Liver (tissue), 9 donors: ENCODE data around the gene CASP10. TPM values are rescaled to one million over a fixed set of nuclear protein-coding genes. Genes with fewer than 3 reads are reported as not detected.

Experiments
- DNase-seq: peaks from one replicate; pipeline ENCODE4 v3.0.0-alpha.2; 2017; ENCODE audit warnings: low spot score
- H3K27ac ChIP-seq, 2 donors: one replicate each; pipeline ENCODE4 v1.7.0; 2013; ENCODE audit warnings: inconsistent platforms in 2 of 2, low read length in 2 of 2, control low read depth in 1 of 2, low read depth in 1 of 2, mild to moderate bottlenecking in 1 of 2
- H3K27me3 ChIP-seq, 4 donors: one replicate each; pipeline versions ENCODE4 v1.6.1 to v1.7.0; 2013; ENCODE audit warnings: low read length in 3 of 4, inconsistent platforms in 1 of 4, mild to moderate bottlenecking in 1 of 4, moderate library complexity in 1 of 4; ENCODE audit not compliant: control insufficient read depth in 4 of 4, insufficient read depth in 4 of 4
- H3K36me3 ChIP-seq, 4 donors: one replicate each; pipeline versions ENCODE4 v1.6.1 to v1.7.0; 2013; ENCODE audit warnings: low read length in 3 of 4, mild to moderate bottlenecking in 3 of 4, low read depth in 1 of 4, moderate library complexity in 1 of 4; ENCODE audit not compliant: control insufficient read depth in 4 of 4, insufficient read depth in 3 of 4
- H3K4me1 ChIP-seq, 4 donors: one replicate each; pipeline versions ENCODE4 v1.6.1 to v1.7.0; 2013; ENCODE audit warnings: low read length in 3 of 4, mild to moderate bottlenecking in 3 of 4, moderate library complexity in 1 of 4; ENCODE audit not compliant: control insufficient read depth in 4 of 4, insufficient read depth in 4 of 4
- H3K4me3 ChIP-seq, 3 donors: one replicate each; pipeline versions ENCODE4 v1.6.1 to v1.7.0; 2013; ENCODE audit warnings: low read length in 3 of 3, control low read depth in 1 of 3, low read depth in 1 of 3, mild to moderate bottlenecking in 1 of 3
- H3K9ac ChIP-seq, 2 donors: one replicate each; pipeline ENCODE4 v1.7.0; 2013; ENCODE audit warnings: low read length in 2 of 2, mild to moderate bottlenecking in 2 of 2, moderate library complexity in 2 of 2, control low read depth in 1 of 2, low read depth in 1 of 2
- H3K9me3 ChIP-seq, 4 donors: one replicate each; pipeline versions ENCODE4 v1.6.1 to v1.7.0; 2013; ENCODE audit warnings: low read length in 3 of 4; ENCODE audit not compliant: control insufficient read depth in 4 of 4
- EGR1 ChIP-seq, 2 donors: IDR thresholded peaks; 2 replicates each; pipeline ENCODE4 v1.6.1; 2016 to 2018; ENCODE audit warnings: antibody characterized with exemption in 2 of 2, low read depth in 2 of 2
- FOXA1 ChIP-seq: IDR thresholded peaks from 2 replicates; pipeline ENCODE4 v1.6.1; 2016; ENCODE audit warnings: antibody characterized with exemption
- FOXA2 ChIP-seq: IDR thresholded peaks from 2 replicates; pipeline ENCODE4 v1.6.1; 2016; ENCODE audit warnings: antibody characterized with exemption
- GABPA ChIP-seq, 2 donors: IDR thresholded peaks in 1 of 2; conservative IDR thresholded peaks in 1 of 2; 2 replicates each; pipeline ENCODE4 v1.6.1; 2016; ENCODE audit warnings: antibody characterized with exemption in 2 of 2, mild to moderate bottlenecking in 1 of 2, moderate library complexity in 1 of 2
- HNF4A ChIP-seq, 2 donors: conservative IDR thresholded peaks; 2 replicates each; pipeline ENCODE4 v1.6.1; 2016; ENCODE audit warnings: antibody characterized with exemption in 2 of 2, mild to moderate bottlenecking in 2 of 2
- HNF4G ChIP-seq: IDR thresholded peaks from 2 replicates; pipeline ENCODE4 v1.6.1; 2016; ENCODE audit warnings: antibody characterized with exemption
- JUND ChIP-seq, 2 donors: IDR thresholded peaks; 2 replicates each; pipeline ENCODE4 v1.6.1; 2016; ENCODE audit warnings: antibody characterized with exemption in 2 of 2
- NR2F2 ChIP-seq: IDR thresholded peaks from 2 replicates; pipeline ENCODE4 v1.6.1; 2016; ENCODE audit warnings: antibody characterized with exemption
- RAD21 ChIP-seq, 2 donors: IDR thresholded peaks; 2 replicates each; pipeline ENCODE4 v1.6.1; 2016; ENCODE audit warnings: antibody characterized with exemption in 2 of 2, mild to moderate bottlenecking in 2 of 2
- RXRA ChIP-seq, 2 donors: IDR thresholded peaks; 2 replicates each; pipeline ENCODE4 v1.6.1; 2017 to 2018; ENCODE audit warnings: antibody characterized with exemption in 2 of 2, mild to moderate bottlenecking in 1 of 2
- SP1 ChIP-seq: IDR thresholded peaks from 2 replicates; pipeline ENCODE4 v1.6.1; 2018; ENCODE audit warnings: antibody characterized with exemption, mild to moderate bottlenecking
- TAF1 ChIP-seq: conservative IDR thresholded peaks from 2 replicates; pipeline ENCODE4 v1.6.1; 2016; ENCODE audit warnings: antibody characterized with exemption, mild to moderate bottlenecking
- YY1 ChIP-seq: IDR thresholded peaks from 2 replicates; pipeline ENCODE4 v1.6.1; 2016; ENCODE audit warnings: antibody characterized with exemption, mild to moderate bottlenecking
- WGBS: extraction: QIAGEN DNeasy Blood & Tissue Kit; methylation state at CpG from one replicate; pipeline ENCODE4 v1.1.7; 2013; 5-methylcytosine and 5-hydroxymethylcytosine counted together
- polyA plus RNA-seq, 2 donors: library from polyadenylated mRNA; stranded (reverse) in 1 of 2; unstranded in 1 of 2; fragments of 200-250 nt in 1 of 2; fragments of >200 nt in 1 of 2; fragmentation: Nextera tagmentation in 1 of 2; extraction: Ambion mirVana in 1 of 2; gene quantifications; one replicate each; pipeline versions ENCODE4 v1.2.1 to v1.2.3, GENCODE V29; 2013 to 2015
- total RNA-seq, 2 donors: library from RNA; depleted of rRNA; stranded (reverse); fragments of >200 nt; gene quantifications; one replicate each; pipeline ENCODE4 v1.2.3, GENCODE V29; 2014
- TF ChIP-seq, protein P1 (sequence below): fragments of 150-350 bp; IDR thresholded peaks from 2 replicates; pipeline ENCODE4 v1.5.1; 2017; ENCODE audit warnings: improper control_type of control experiment, low read depth, low read length; ENCODE audit not compliant: missing input control
- TF ChIP-seq, protein P2 (sequence below): IDR thresholded peaks from 2 replicates; pipeline ENCODE4 v1.6.1; 2016; ENCODE audit warnings: antibody characterized with exemption
- TF ChIP-seq, protein P3 (sequence below): IDR thresholded peaks from 2 replicates; pipeline ENCODE4 v1.6.1; 2016; ENCODE audit warnings: antibody characterized with exemption
- TF ChIP-seq, protein P4 (sequence below): IDR thresholded peaks from 2 replicates; pipeline ENCODE4 v1.6.1; 2016; ENCODE audit warnings: antibody characterized with exemption
- TF ChIP-seq, protein P5 (sequence below): IDR thresholded peaks from 2 replicates; pipeline ENCODE4 v1.6.1; 2016; ENCODE audit warnings: antibody characterized with exemption, mild to moderate bottlenecking
- donor health status: healthy.
- donor health status: healthy.
- donor health status: healthy.
- donor health status: healthy.
- donor health status: healthy.

The CASP10 gene
- total and polyA plus RNA-seq, 4 donors: 2.2 to 13.6 (median 5.6) TPM

DNA sequence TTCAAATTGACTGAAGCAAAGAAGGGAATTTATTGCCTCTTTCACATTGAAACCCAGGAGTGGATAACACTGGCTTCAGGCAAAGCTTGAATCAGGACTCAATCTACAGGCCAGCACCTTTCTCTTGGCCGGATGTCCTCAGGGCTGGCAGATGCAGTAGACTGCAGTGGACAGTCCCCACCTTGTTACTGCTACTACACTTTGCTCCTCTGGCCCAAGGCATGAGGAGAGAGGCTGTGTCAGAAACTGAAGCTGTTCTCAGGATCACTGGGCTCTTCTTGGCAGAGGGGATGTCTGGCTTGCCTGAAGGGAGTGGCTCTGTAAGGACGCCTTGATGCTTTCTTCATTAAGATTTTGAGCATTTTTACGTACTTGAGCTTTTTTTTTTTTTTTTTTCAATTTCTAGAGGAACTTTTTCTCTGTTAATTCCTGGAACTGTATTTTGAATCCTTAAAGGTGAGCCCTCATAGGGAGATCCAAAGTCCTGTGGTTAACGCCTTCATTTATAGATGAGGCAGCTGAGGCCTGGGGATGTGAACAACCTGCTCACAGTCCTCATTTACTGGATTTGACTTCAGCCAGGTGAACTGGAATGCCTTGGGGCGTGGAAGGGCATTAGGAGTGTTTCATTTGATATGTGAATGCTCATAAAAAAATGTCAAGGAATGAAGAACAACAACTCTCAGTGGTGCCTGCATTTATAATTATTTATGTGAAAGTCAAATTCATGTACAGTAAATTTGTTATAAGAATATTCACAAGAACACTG is 36.6 kb downstream of the CASP10 start:
- H3K27ac ChIP-seq: peak overlapping the region in 1 of 2 donors; percentile 5
- 86% methylated on average over 5 of the region's 5 CpGs for WGBS
- H3K4me1 ChIP-seq: no peaks in the 10 kb centered on the region
- H3K9me3 ChIP-seq: no peaks in the 10 kb centered on the region
- H3K27me3 ChIP-seq: no peaks in the 10 kb centered on the region
- H3K9ac ChIP-seq: no peak overlapping the region
- TF ChIP-seq FOXA2 (no peak), YY1 (no peak), HNF4G (no peak), NR2F2 (no peak), RXRA (IDR thresholded peaks at IDR 0.05) (no peak), TAF1 (no peak), FOXA1 (no peak), SP1 (no peak), HNF4A (conservative IDR thresholded peaks at IDR 0.05) (no peak), GABPA (IDR thresholded peaks at IDR 0.05 in 1 of 2, conservative IDR thresholded peaks at IDR 0.05 in 1 of 2) (no peak), JUND (IDR thresholded peaks at IDR 0.05) (no peak), RAD21 (IDR thresholded peaks at IDR 0.05) (no peak), EGR1 (IDR thresholded peaks at IDR 0.05; ENCODE audit: low read depth in 2 of 2) (no peak)
- TF ChIP-seq, protein P1, sequence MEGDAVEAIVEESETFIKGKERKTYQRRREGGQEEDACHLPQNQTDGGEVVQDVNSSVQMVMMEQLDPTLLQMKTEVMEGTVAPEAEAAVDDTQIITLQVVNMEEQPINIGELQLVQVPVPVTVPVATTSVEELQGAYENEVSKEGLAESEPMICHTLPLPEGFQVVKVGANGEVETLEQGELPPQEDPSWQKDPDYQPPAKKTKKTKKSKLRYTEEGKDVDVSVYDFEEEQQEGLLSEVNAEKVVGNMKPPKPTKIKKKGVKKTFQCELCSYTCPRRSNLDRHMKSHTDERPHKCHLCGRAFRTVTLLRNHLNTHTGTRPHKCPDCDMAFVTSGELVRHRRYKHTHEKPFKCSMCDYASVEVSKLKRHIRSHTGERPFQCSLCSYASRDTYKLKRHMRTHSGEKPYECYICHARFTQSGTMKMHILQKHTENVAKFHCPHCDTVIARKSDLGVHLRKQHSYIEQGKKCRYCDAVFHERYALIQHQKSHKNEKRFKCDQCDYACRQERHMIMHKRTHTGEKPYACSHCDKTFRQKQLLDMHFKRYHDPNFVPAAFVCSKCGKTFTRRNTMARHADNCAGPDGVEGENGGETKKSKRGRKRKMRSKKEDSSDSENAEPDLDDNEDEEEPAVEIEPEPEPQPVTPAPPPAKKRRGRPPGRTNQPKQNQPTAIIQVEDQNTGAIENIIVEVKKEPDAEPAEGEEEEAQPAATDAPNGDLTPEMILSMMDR: no peak
- TF ChIP-seq, protein P2, sequence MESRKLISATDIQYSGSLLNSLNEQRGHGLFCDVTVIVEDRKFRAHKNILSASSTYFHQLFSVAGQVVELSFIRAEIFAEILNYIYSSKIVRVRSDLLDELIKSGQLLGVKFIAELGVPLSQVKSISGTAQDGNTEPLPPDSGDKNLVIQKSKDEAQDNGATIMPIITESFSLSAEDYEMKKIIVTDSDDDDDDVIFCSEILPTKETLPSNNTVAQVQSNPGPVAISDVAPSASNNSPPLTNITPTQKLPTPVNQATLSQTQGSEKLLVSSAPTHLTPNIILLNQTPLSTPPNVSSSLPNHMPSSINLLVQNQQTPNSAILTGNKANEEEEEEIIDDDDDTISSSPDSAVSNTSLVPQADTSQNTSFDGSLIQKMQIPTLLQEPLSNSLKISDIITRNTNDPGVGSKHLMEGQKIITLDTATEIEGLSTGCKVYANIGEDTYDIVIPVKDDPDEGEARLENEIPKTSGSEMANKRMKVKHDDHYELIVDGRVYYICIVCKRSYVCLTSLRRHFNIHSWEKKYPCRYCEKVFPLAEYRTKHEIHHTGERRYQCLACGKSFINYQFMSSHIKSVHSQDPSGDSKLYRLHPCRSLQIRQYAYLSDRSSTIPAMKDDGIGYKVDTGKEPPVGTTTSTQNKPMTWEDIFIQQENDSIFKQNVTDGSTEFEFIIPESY: no peak
- TF ChIP-seq, protein P3, sequence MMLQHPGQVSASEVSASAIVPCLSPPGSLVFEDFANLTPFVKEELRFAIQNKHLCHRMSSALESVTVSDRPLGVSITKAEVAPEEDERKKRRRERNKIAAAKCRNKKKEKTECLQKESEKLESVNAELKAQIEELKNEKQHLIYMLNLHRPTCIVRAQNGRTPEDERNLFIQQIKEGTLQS: no peak
- TF ChIP-seq, protein P4, sequence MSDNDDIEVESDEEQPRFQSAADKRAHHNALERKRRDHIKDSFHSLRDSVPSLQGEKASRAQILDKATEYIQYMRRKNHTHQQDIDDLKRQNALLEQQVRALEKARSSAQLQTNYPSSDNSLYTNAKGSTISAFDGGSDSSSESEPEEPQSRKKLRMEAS: no peak
- TF ChIP-seq, protein P5, sequence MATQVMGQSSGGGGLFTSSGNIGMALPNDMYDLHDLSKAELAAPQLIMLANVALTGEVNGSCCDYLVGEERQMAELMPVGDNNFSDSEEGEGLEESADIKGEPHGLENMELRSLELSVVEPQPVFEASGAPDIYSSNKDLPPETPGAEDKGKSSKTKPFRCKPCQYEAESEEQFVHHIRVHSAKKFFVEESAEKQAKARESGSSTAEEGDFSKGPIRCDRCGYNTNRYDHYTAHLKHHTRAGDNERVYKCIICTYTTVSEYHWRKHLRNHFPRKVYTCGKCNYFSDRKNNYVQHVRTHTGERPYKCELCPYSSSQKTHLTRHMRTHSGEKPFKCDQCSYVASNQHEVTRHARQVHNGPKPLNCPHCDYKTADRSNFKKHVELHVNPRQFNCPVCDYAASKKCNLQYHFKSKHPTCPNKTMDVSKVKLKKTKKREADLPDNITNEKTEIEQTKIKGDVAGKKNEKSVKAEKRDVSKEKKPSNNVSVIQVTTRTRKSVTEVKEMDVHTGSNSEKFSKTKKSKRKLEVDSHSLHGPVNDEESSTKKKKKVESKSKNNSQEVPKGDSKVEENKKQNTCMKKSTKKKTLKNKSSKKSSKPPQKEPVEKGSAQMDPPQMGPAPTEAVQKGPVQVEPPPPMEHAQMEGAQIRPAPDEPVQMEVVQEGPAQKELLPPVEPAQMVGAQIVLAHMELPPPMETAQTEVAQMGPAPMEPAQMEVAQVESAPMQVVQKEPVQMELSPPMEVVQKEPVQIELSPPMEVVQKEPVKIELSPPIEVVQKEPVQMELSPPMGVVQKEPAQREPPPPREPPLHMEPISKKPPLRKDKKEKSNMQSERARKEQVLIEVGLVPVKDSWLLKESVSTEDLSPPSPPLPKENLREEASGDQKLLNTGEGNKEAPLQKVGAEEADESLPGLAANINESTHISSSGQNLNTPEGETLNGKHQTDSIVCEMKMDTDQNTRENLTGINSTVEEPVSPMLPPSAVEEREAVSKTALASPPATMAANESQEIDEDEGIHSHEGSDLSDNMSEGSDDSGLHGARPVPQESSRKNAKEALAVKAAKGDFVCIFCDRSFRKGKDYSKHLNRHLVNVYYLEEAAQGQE: no peak
- peaks cover 6 to 15% (median 11%) of the 10 kb centered on the region in 4 donors for H3K36me3 ChIP-seq
- H3K4me3 ChIP-seq: no peak overlapping the region
- DNase-seq: no peak
